K562 (cell line): ENCODE results near the gene PSMD14. TPM values are rescaled to one million over a fixed set of nuclear protein-coding genes. Genes with fewer than 3 reads are reported as not detected.
A peak's percentile ranks its signal among the peaks of the same experiment; 100 is the strongest.

Experiments used
- ATAC-seq: fragments of 200-7000 bp; cut with Tn5 transposase; 3 replicates; pipeline ENCODE4 v1.9.1; 2020; ENCODE audit warnings: moderate library complexity
- BruUV-seq: library from RNA; stranded (reverse); fragments of 400-500 nt; replicated peaks from 2 replicates; lab custom pipeline; 2021; lab: Mats Ljungman, UMichigan
- CTCF ChIA-PET: fragments of 300-600 bp; formaldehyde crosslinking; extraction: SDS; loops from one replicate; lab custom pipeline; 2021; ENCODE audit warnings: low intra/inter-chr PET ratio; lab: Yijun Ruan, JAX
- POLR2A ChIA-PET: fragments of 300-600, 350-650 bp; sonication (Branson Sonifier 250); formaldehyde crosslinking; extraction: SDS; loops from one replicate; lab custom pipeline; 2021; ENCODE audit warnings: antibody characterized with exemption, inconsistent platforms; lab: Yijun Ruan, JAX
- DNase-seq, 4 experiments: peaks; one replicate each; pipeline versions ENCODE4 v3.0.0 to v3.0.0-alpha.2; 2011 to 2018; ENCODE audit warnings: low spot score in 3 of 4, mixed read lengths in 3 of 4; ENCODE audit errors: extremely low read depth in 1 of 4
- FAIRE-seq: peaks from 2 replicates; lab custom pipeline; 2011; peaks lifted over from hg19 to GRCh38; lab: Jason Lieb, UNC
- H2AFZ ChIP-seq: 2 replicates; pipeline ENCODE4 v1.6.0; 2011; ENCODE audit warnings: low read depth, low read length, control low read depth, inconsistent platforms
- H3K27ac ChIP-seq: fragments of 200-600 bp; 3 replicates; pipeline ENCODE4 v1.8.0; 2011; ENCODE audit warnings: low read depth, mild to moderate bottlenecking, control low read depth, inconsistent platforms, low read length, moderate library complexity, mixed read lengths; ENCODE audit errors: extremely low read depth
- H3K27me3 ChIP-seq, 2 experiments: fragments of 300-600 bp in 1 of 2; 2 replicates in 1 of 2; 3 replicates in 1 of 2; pipeline versions ENCODE4 v1.6.0 to v1.8.0; 2011; ENCODE audit warnings: inconsistent platforms in 2 of 2, low read length in 2 of 2, mild to moderate bottlenecking in 1 of 2, mixed read lengths in 1 of 2, moderate library complexity in 1 of 2; ENCODE audit not compliant: control insufficient read depth in 2 of 2, insufficient read depth in 2 of 2
- H3K36me3 ChIP-seq: fragments of 300-600 bp; 3 replicates; pipeline ENCODE4 v1.8.0; 2011; ENCODE audit warnings: mild to moderate bottlenecking, low read length, inconsistent platforms; ENCODE audit not compliant: control insufficient read depth, insufficient read depth
- H3K4me1 ChIP-seq, 2 experiments: fragments of 200-600 bp in 1 of 2; replicated peaks in 1 of 2; 2 replicates in 1 of 2; 3 replicates in 1 of 2; pipeline versions ENCODE4 v1.5.1 to v1.8.0; 2011; ENCODE audit warnings: inconsistent platforms in 2 of 2, low read length in 2 of 2, mild to moderate bottlenecking in 1 of 2, mixed read lengths in 1 of 2, moderate library complexity in 1 of 2; ENCODE audit not compliant: control insufficient read depth in 2 of 2, insufficient read depth in 2 of 2
- H3K4me2 ChIP-seq: 2 replicates; pipeline ENCODE4 v1.6.1; 2011; ENCODE audit warnings: low read length, control low read depth, inconsistent platforms, mixed read lengths; ENCODE audit not compliant: insufficient read depth
- H3K4me3 ChIP-seq: fragments of 200-600 bp; sonication (generic), shearing (Covaris generic); 2 replicates; pipeline ENCODE4 v1.5.1; 2016; ENCODE audit warnings: control low read depth, inconsistent platforms
- H3K79me2 ChIP-seq: fragments of 200-600 bp; 3 replicates; pipeline ENCODE4 v1.8.0; 2011; ENCODE audit warnings: low read length, inconsistent platforms; ENCODE audit not compliant: control insufficient read depth, insufficient read depth
- H3K9ac ChIP-seq, 2 experiments: 2 replicates each; pipeline versions ENCODE4 v1.6.0 to v1.6.1; 2011; ENCODE audit warnings: low read depth in 2 of 2, low read length in 2 of 2, control low read depth in 1 of 2, inconsistent platforms in 1 of 2, mild to moderate bottlenecking in 1 of 2, mixed read lengths in 1 of 2; ENCODE audit not compliant: insufficient read depth in 1 of 2
- H3K9me1 ChIP-seq: one replicate; pipeline ENCODE4 v1.6.0; 2011; ENCODE audit warnings: inconsistent platforms, mild to moderate bottlenecking, low read length, moderate library complexity; ENCODE audit not compliant: control insufficient read depth, insufficient read depth
- H3K9me3 ChIP-seq: replicated peaks from 2 replicates; pipeline ENCODE4 v1.5.1; 2011; ENCODE audit warnings: low read depth, low read length, inconsistent platforms; ENCODE audit not compliant: control insufficient read depth, insufficient read depth
- H4K20me1 ChIP-seq: replicated peaks from 2 replicates; pipeline ENCODE4 v1.6.1; 2011; ENCODE audit warnings: low read length, inconsistent platforms, mixed read lengths; ENCODE audit not compliant: control insufficient read depth, insufficient read depth
- ARHGAP35 ChIP-seq: fragments of 450-650 bp; IDR thresholded peaks from 2 replicates; pipeline ENCODE4 v1.6.1; 2018; ENCODE audit not compliant: partially characterized antibody
- NRF1 ChIP-seq, 2 experiments: fragments of 450-650 bp; IDR thresholded peaks in 1 of 2; conservative IDR thresholded peaks in 1 of 2; 2 replicates each; pipeline ENCODE4 v1.6.1; 2014; ENCODE audit warnings: mild to moderate bottlenecking in 2 of 2
- POLR2A ChIP-seq: fragments of 450-650 bp; conservative IDR thresholded peaks from 2 replicates; pipeline ENCODE4 v1.6.1; 2016
- POLR2G ChIP-seq: fragments of 200-400 bp; formaldehyde crosslinking; IDR thresholded peaks from 2 replicates; pipeline ENCODE4 v1.6.1; 2017; ENCODE audit warnings: low read depth, mild to moderate bottlenecking, antibody characterized with exemption, low read length, moderate library complexity
- RBBP5 ChIP-seq: fragments of 200-600 bp; sonication (generic); IDR thresholded peaks from 2 replicates; pipeline ENCODE4 v1.6.1; 2012; ENCODE audit warnings: borderline replicate concordance, mild to moderate bottlenecking, low read length, control low read depth, inconsistent platforms; ENCODE audit not compliant: insufficient read depth, poor library complexity, severe bottlenecking
- SRF ChIP-seq, 2 experiments: fragments of 250-450, 450-650 bp in 1 of 2; sonication (Bioruptor Pico) in 1 of 2; sonication (generic) in 1 of 2; formaldehyde crosslinking; IDR thresholded peaks; 2 replicates each; pipeline versions ENCODE4 v1.5.0 to v1.5.1; 2020 to 2022; ENCODE audit warnings: mild to moderate bottlenecking in 1 of 2, missing genetic modification reagents in 1 of 2
- SUPT5H ChIP-seq: fragments of 450-650 bp; IDR thresholded peaks from 2 replicates; pipeline ENCODE4 v1.6.1; 2016
- ZNF197 ChIP-seq: fragments of 200-800 bp; sonication (Bioruptor generic); IDR thresholded peaks from 2 replicates; pipeline ENCODE4 v1.6.1; 2016; ENCODE audit warnings: low read depth, missing genetic modification characterization, missing compliant biosample characterization
- ZNF316 ChIP-seq: fragments of 450-650 bp; IDR thresholded peaks from 2 replicates; pipeline ENCODE4 v1.6.1; 2016
- WGBS: fragments of 100-300 bp; shearing (Covaris generic); methylation state at CpG from one replicate; pipeline ENCODE4 v1.1.6; 2016; ENCODE audit warnings: low coverage, mixed read lengths; ENCODE audit not compliant: insufficient coverage; ENCODE audit errors: missing lambda C conversion rate; 5-methylcytosine and 5-hydroxymethylcytosine counted together
- in situ Hi-C: fragments of 300-500 bp; cut with MboI; formaldehyde crosslinking; loops from 4 replicates; pipeline ENCODE4 v1.15.0; 2018; ENCODE audit warnings: inconsistent platforms, mixed read lengths
- intact Hi-C: fragments of 100-400 bp; cut with micrococcal nuclease; formaldehyde crosslinking; loops from 2 replicates; pipeline ENCODE4 v1.14.2; 2022
- polyA plus RNA-seq, 8 experiments: library from polyadenylated mRNA; depleted of rRNA in 4 of 8; stranded (reverse) in 5 of 8; unstranded in 3 of 8; fragments of >200 nt; fragmentation: Nextera tagmentation in 2 of 8; fragmentation: Illumina TruSeq in 1 of 8; extraction: Ambion mirVana in 2 of 8; extraction: Trizol in 1 of 8; gene quantifications; 2 replicates each; pipeline versions ENCODE4 v1.2.1 to v1.2.3, GENCODE V29; 2011 to 2014; ENCODE audit warnings: inconsistent platforms in 1 of 8, missing spikeins in 1 of 8
- total RNA-seq, 7 experiments: library from RNA; depleted of rRNA in 6 of 7; stranded (reverse); fragments of >200 nt in 6 of 7; fragmentation: Illumina TruSeq in 2 of 7; extraction: Trizol in 2 of 7; gene quantifications; 2 replicates each; pipeline versions ENCODE4 v1.2.1 to v1.2.3, GENCODE V29; 2011 to 2021; ENCODE audit warnings: low replicate concordance in 1 of 7
- TF ChIP-seq, protein P1 (sequence below): sonication (generic); formaldehyde crosslinking; IDR thresholded peaks from 2 replicates; pipeline ENCODE4 v1.8.1; 2023; ENCODE audit warnings: mild to moderate bottlenecking, missing genetic modification reagents
- TF ChIP-seq, protein P2 (sequence below): sonication (generic); formaldehyde crosslinking; IDR thresholded peaks from 2 replicates; pipeline ENCODE4 v1.8.0; 2022; ENCODE audit warnings: missing genetic modification reagents, mild to moderate bottlenecking, borderline replicate concordance

Gene PSMD14
- total and polyA plus RNA-seq, 9 of the 15 experiments (the other 6 are each of a cell fraction or from before 2014, with no cell fraction given) = 151 to 515 (median 228) TPM

DNA sequence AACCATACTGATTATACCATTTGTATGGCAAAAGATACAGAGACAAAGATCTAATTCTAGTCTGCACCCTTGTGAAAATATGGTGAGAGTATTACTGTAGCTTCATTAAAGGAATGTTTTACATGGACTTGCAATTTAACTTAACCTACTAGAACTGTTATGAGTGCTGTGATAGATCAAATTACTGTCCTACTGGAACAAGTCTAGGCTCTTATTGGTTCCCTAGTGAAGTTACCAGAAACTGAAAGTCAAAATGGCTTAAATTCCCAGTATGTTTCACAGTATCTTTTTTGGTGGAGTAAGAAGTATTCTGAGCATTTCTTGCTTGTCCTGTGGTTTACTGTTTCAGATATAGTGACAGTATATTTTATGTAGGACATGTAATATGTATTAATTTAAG lies 104.1 kb downstream of the PSMD14 start:
- ATAC-seq = no peak
- peaks cover 8 to 21% of the 10 kb centered on the region in 2 experiments; a peak in 4 of 5 replicates for H3K4me1 ChIP-seq
- CTCF ChIA-PET = no interaction called here
- no peak for FAIRE-seq
- no peak for DNase-seq
- H3K9me1 ChIP-seq = no peaks in the 10 kb centered on the region
- no peak overlapping the region for H3K9ac ChIP-seq
- H3K9me3 ChIP-seq = no peaks in the 10 kb centered on the region
- no peaks in the 10 kb centered on the region for H3K79me2 ChIP-seq
- no TSS peak for BruUV-seq
- peaks cover 27% of the 10 kb centered on the region; the same call in 2 of the 3 replicates for H3K36me3 ChIP-seq
- H3K4me3 ChIP-seq = no peak overlapping the region
- H3K4me2 ChIP-seq = no peak overlapping the region
- H3K27ac ChIP-seq = no peak overlapping the region
- POLR2A ChIA-PET = no interaction called here
- intact Hi-C loops = no loop called here
- H4K20me1 ChIP-seq = no peaks in the 10 kb centered on the region
- TF ChIP-seq SUPT5H (0 out of 2 replicates have a peak, but pooled peaks have one; percentile 31), ARHGAP35 (no peak), POLR2A (0 out of 2 replicates have a peak, but pooled peaks have one; percentile 29)
- H2AFZ ChIP-seq = no peak overlapping the region
- in situ Hi-C loops = no loop called here
- H3K27me3 ChIP-seq = peaks cover 26 to 32% of the 10 kb centered on the region in 2 experiments

- H3K27ac ChIP-seq = no peak overlapping the region
- H3K9ac ChIP-seq = peak overlapping the region; percentile 35 to 91; a peak in 3 of 4 replicates
- DNase-seq = peak; percentile 30 to 60 (median 44)
- TF ChIP-seq, protein P1, sequence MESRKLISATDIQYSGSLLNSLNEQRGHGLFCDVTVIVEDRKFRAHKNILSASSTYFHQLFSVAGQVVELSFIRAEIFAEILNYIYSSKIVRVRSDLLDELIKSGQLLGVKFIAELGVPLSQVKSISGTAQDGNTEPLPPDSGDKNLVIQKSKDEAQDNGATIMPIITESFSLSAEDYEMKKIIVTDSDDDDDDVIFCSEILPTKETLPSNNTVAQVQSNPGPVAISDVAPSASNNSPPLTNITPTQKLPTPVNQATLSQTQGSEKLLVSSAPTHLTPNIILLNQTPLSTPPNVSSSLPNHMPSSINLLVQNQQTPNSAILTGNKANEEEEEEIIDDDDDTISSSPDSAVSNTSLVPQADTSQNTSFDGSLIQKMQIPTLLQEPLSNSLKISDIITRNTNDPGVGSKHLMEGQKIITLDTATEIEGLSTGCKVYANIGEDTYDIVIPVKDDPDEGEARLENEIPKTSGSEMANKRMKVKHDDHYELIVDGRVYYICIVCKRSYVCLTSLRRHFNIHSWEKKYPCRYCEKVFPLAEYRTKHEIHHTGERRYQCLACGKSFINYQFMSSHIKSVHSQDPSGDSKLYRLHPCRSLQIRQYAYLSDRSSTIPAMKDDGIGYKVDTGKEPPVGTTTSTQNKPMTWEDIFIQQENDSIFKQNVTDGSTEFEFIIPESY = peak; percentile 81
- TF ChIP-seq NRF1 (conservative IDR thresholded peaks at IDR 0.05 in 1 of 2, IDR thresholded peaks at IDR 0.05 in 1 of 2) = peak; percentile 62 to 70
- TF ChIP-seq, protein P2, sequence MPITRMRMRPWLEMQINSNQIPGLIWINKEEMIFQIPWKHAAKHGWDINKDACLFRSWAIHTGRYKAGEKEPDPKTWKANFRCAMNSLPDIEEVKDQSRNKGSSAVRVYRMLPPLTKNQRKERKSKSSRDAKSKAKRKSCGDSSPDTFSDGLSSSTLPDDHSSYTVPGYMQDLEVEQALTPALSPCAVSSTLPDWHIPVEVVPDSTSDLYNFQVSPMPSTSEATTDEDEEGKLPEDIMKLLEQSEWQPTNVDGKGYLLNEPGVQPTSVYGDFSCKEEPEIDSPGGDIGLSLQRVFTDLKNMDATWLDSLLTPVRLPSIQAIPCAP (CRISPR knock-in tag) = no peak
- peak; percentile 66 for TF ChIP-seq RBBP5
- TF ChIP-seq SRF (CRISPR knock-in tag; IDR thresholded peaks at IDR 0.05) = no peak
- TF ChIP-seq ZNF316 = peak; percentile 53
- TF ChIP-seq ZNF197 (CRISPR knock-in tag) = no peak
- TF ChIP-seq POLR2G = peak; percentile 76
Observed at GRCh38 chr2:161414042-161415033, 106.1 kb downstream of the PSMD14 start.

More at GRCh38 chr2:161414042-161415033, 106.1 kb downstream of the PSMD14 start:
- Histone ChIP-seq H3K36me3 (peaks cover 17% of the 10 kb centered on the region; the same call in 2 of the 3 replicates), H3K27me3 (peaks cover 45 to 51% of the 10 kb centered on the region in 2 experiments), H3K9me3 (no peaks in the 10 kb centered on the region), H3K4me2 (peak overlapping the region; percentile 69), H3K9me1 (no peaks in the 10 kb centered on the region), H3K79me2 (no peaks in the 10 kb centered on the region), H2AFZ (peak overlapping the region; percentile 76), H3K4me1 (peaks cover 8 to 28% of the 10 kb centered on the region in 2 experiments; a peak in 4 of 5 replicates), H4K20me1 (no peaks in the 10 kb centered on the region), H3K4me3 (peak overlapping the region; percentile 35)
- ATAC-seq (peak; percentile 85), FAIRE-seq (no peak)
- 23% methylated on average over 69 of the region's 69 CpGs for WGBS
- intact Hi-C loops (loop anchor here (5.0 kb wide), 1 partner anchor 107 kb away; the partner anchor contains the start of gene PSMD14), in situ Hi-C loops (no loop called here)
- CTCF ChIA-PET = no interaction called here
- POLR2A ChIA-PET = interaction anchor here (0.8 to 1.1 kb wide), 3 partner anchors 9 to 105 kb away, joined by 3 read pairs; no protein-coding TSS in a partner anchor
- BruUV-seq = no TSS peak
